Neuronal stem cell (in vitro differentiated cells): ENCODE measurements around the gene PMF1.

ENCODE experiments used
- DNase-seq: peaks from one replicate; pipeline ENCODE4 v3.0.0-alpha.2; 2013; ENCODE audit warnings: low spot score
- H2AFZ ChIP-seq: one replicate; pipeline ENCODE4 v1.6.1; 2013; ENCODE audit warnings: mild to moderate bottlenecking, low read length, inconsistent platforms
- H2AK5ac ChIP-seq: 2 replicates; pipeline ENCODE4 v1.6.1; 2013; ENCODE audit warnings: low read depth, mild to moderate bottlenecking, inconsistent platforms, low read length, moderate library complexity, mixed read lengths
- H2BK120ac ChIP-seq: 2 replicates; pipeline ENCODE4 v1.6.1; 2013; ENCODE audit warnings: low read depth, mild to moderate bottlenecking, inconsistent platforms, low read length, moderate library complexity, mixed read lengths
- H2BK12ac ChIP-seq: one replicate; pipeline ENCODE4 v1.6.1; 2013; ENCODE audit warnings: low read length, inconsistent platforms
- H2BK15ac ChIP-seq: 2 replicates; pipeline ENCODE4 v1.6.1; 2013; ENCODE audit warnings: mild to moderate bottlenecking, low read length, inconsistent platforms, mixed read lengths
- H2BK5ac ChIP-seq: one replicate; pipeline ENCODE4 v1.6.1; 2013; ENCODE audit warnings: inconsistent platforms, mild to moderate bottlenecking, low read length, moderate library complexity
- H3K14ac ChIP-seq: one replicate; pipeline ENCODE4 v1.6.1; 2013; ENCODE audit warnings: low read length, inconsistent platforms
- H3K18ac ChIP-seq: 2 replicates; pipeline ENCODE4 v1.6.1; 2013; ENCODE audit warnings: low read length, inconsistent platforms
- H3K23ac ChIP-seq: 2 replicates; pipeline ENCODE4 v1.6.1; 2013; ENCODE audit warnings: low read depth, mild to moderate bottlenecking, mixed read lengths, low read length, inconsistent platforms; ENCODE audit not compliant: poor library complexity
- H3K27ac ChIP-seq: replicated peaks from 3 replicates; pipeline ENCODE4 v1.5.1; 2013; ENCODE audit warnings: low read length, inconsistent platforms
- H3K27me3 ChIP-seq, 3 experiments: 2 replicates each; pipeline ENCODE4 v1.6.1; 2013; ENCODE audit warnings: low read length in 3 of 3, mild to moderate bottlenecking in 2 of 3, inconsistent platforms in 1 of 3, low read depth in 1 of 3, mixed read lengths in 1 of 3, moderate library complexity in 1 of 3; ENCODE audit not compliant: control insufficient read depth in 3 of 3, insufficient read depth in 3 of 3
- H3K36me3 ChIP-seq, 2 donors: replicated peaks in 1 of 2; 2 replicates each; pipeline ENCODE4 v1.6.1; 2013; ENCODE audit warnings: low read length in 2 of 2; ENCODE audit not compliant: control insufficient read depth in 2 of 2, insufficient read depth in 2 of 2
- H3K4ac ChIP-seq: 2 replicates; pipeline ENCODE4 v1.6.1; 2013; ENCODE audit warnings: inconsistent platforms, mild to moderate bottlenecking, low read length, moderate library complexity
- H3K4me1 ChIP-seq, 2 donors: 1 replicate in 1 of 2; 2 replicates in 1 of 2; pipeline ENCODE4 v1.6.1; 2013; ENCODE audit warnings: low read length in 2 of 2, low read depth in 1 of 2; ENCODE audit not compliant: control insufficient read depth in 2 of 2, insufficient read depth in 1 of 2
- H3K4me2 ChIP-seq: one replicate; pipeline ENCODE4 v1.6.1; 2013; ENCODE audit warnings: mild to moderate bottlenecking, low read length, inconsistent platforms; ENCODE audit not compliant: insufficient read depth, poor library complexity, severe bottlenecking
- H3K4me3 ChIP-seq, 2 donors: 2 replicates each; pipeline ENCODE4 v1.5.1; 2013; ENCODE audit warnings: low read length in 2 of 2, mild to moderate bottlenecking in 2 of 2, inconsistent platforms in 1 of 2, moderate library complexity in 1 of 2
- H3K79me1 ChIP-seq: one replicate; pipeline ENCODE4 v1.6.1; 2013; ENCODE audit warnings: low read depth, mild to moderate bottlenecking, inconsistent platforms, low read length, moderate library complexity
- H3K9ac ChIP-seq: one replicate; pipeline ENCODE4 v1.6.1; 2013; ENCODE audit warnings: mild to moderate bottlenecking, low read depth, low read length, inconsistent platforms; ENCODE audit not compliant: poor library complexity
- H3K9me3 ChIP-seq, 2 donors: replicated peaks in 1 of 2; 2 replicates each; pipeline versions ENCODE3 to v1.6.1; 2013; ENCODE audit warnings: low read length in 2 of 2, mild to moderate bottlenecking in 2 of 2, inconsistent platforms in 1 of 2, low read depth in 1 of 2, mixed read lengths in 1 of 2, moderate library complexity in 1 of 2; ENCODE audit not compliant: control insufficient read depth in 2 of 2, insufficient read depth in 1 of 2
- H4K8ac ChIP-seq: one replicate; pipeline ENCODE4 v1.6.1; 2013; ENCODE audit warnings: low read depth, mild to moderate bottlenecking, inconsistent platforms, low read length, moderate library complexity
- H4K91ac ChIP-seq: one replicate; pipeline ENCODE4 v1.6.1; 2013; ENCODE audit warnings: low read length, low read depth, mild to moderate bottlenecking, inconsistent platforms; ENCODE audit not compliant: poor library complexity
- WGBS, 2 donors: extraction: QIAGEN DNeasy Blood & Tissue Kit; methylation state at CpG; one replicate each; pipeline ENCODE4 v1.1.7; 2013; ENCODE audit warnings: missing lambda C conversion rate in 2 of 2, mixed read lengths in 1 of 2; ENCODE audit not compliant: insufficient read length in 2 of 2, insufficient replicate concordance in 1 of 2; ENCODE audit errors: extremely low coverage in 2 of 2; 5-methylcytosine and 5-hydroxymethylcytosine counted together

Gene PMF1

GRCh38 chr1:156230473-156230837 lies 17.6 kb downstream of the PMF1 start:
- Histone ChIP-seq H2BK5ac (no peak overlapping the region), H2AFZ (no peak overlapping the region), H2AK5ac (no peak overlapping the region), H3K4me3 (no peak overlapping the region), H2BK120ac (no peak overlapping the region), H2BK15ac (no peak overlapping the region), H3K9me3 (peaks cover 0 to 1% of the 10 kb centered on the region in 2 donors), H3K27ac (no peak overlapping the region), H3K14ac (no peak overlapping the region), H2BK12ac (no peak overlapping the region), H3K4ac (no peak overlapping the region), H3K27me3 (no peaks in the 10 kb centered on the region), H3K23ac (no peak overlapping the region), H3K18ac (no peak overlapping the region), H4K8ac (no peak overlapping the region), H4K91ac (no peak overlapping the region), H3K79me1 (peaks cover 3% of the 10 kb centered on the region), H3K36me3 (peaks cover 21 to 65% of the 10 kb centered on the region in 2 donors), H3K4me1 (no peaks in the 10 kb centered on the region), H3K9ac (no peak overlapping the region), H3K4me2 (no peak overlapping the region)
- no peak for DNase-seq
- WGBS, 2 donors, result no CpG with 5 or more reads among the region's 1 CpG

- DNase-seq, result no peak
- Histone ChIP-seq H3K36me3 (peaks cover 28 to 66% of the 10 kb centered on the region in 2 donors), H4K91ac (no peak overlapping the region), H2BK15ac (no peak overlapping the region), H3K4ac (no peak overlapping the region), H3K4me2 (no peak overlapping the region), H2BK12ac (no peak overlapping the region), H3K9me3 (peaks cover 0 to 4% of the 10 kb centered on the region in 2 donors), H2AFZ (no peak overlapping the region), H3K4me1 (no peaks in the 10 kb centered on the region), H3K18ac (no peak overlapping the region), H2BK5ac (no peak overlapping the region), H3K9ac (peak overlapping the region; percentile 10), H3K4me3 (no peak overlapping the region), H2BK120ac (no peak overlapping the region), H2AK5ac (no peak overlapping the region), H3K14ac (no peak overlapping the region), H3K79me1 (peaks cover 5% of the 10 kb centered on the region), H3K27ac (no peak overlapping the region), H3K27me3 (no peaks in the 10 kb centered on the region), H4K8ac (peak overlapping the region; percentile 32), H3K23ac (no peak overlapping the region)
- WGBS, 2 donors, result no CpG with 5 or more reads among the region's 12 CpGs
Observed at GRCh38 chr1:156232201-156232894, 19.5 kb downstream of the PMF1 start.

- H2BK5ac ChIP-seq, result no peak overlapping the region
- no peak overlapping the region for H3K27ac ChIP-seq
- H3K4me3 ChIP-seq, result no peak overlapping the region
- no peak overlapping the region for H3K14ac ChIP-seq
- H3K4me1 ChIP-seq, result no peaks in the 10 kb centered on the region
- H3K9me3 ChIP-seq, result peaks cover 0 to 4% of the 10 kb centered on the region in 2 donors
- no peak overlapping the region for H4K91ac ChIP-seq
- no peak overlapping the region for H3K4ac ChIP-seq
- no CpG with 5 or more reads among the region's 5 CpGs for WGBS, 2 donors
- H2BK15ac ChIP-seq, result no peak overlapping the region
- no peak overlapping the region for H4K8ac ChIP-seq
- H2AK5ac ChIP-seq, result no peak overlapping the region
- H3K79me1 ChIP-seq, result peaks cover 2% of the 10 kb centered on the region
- H3K36me3 ChIP-seq, result peaks cover 27 to 73% of the 10 kb centered on the region in 2 donors
- no peak overlapping the region for H3K4me2 ChIP-seq
- no peak for DNase-seq
- H3K18ac ChIP-seq, result no peak overlapping the region
- H2BK120ac ChIP-seq, result no peak overlapping the region
- no peak overlapping the region for H2AFZ ChIP-seq
- H3K27me3 ChIP-seq, result no peaks in the 10 kb centered on the region
- no peak overlapping the region for H3K23ac ChIP-seq
- no peak overlapping the region for H2BK12ac ChIP-seq
- H3K9ac ChIP-seq, result no peak overlapping the region
Observed at GRCh38 chr1:156233426-156234127, 20.8 kb downstream of the PMF1 start.

GRCh38 chr1:156236164-156236563 lies 23.4 kb downstream of the PMF1 start:
- no peak overlapping the region for H2BK15ac ChIP-seq
- no peak overlapping the region for H2BK120ac ChIP-seq
- peak overlapping the region; percentile 55 for H3K23ac ChIP-seq
- H3K27ac ChIP-seq, result no peak overlapping the region
- H3K4me1 ChIP-seq, result no peaks in the 10 kb centered on the region
- no peak overlapping the region for H2AK5ac ChIP-seq
- H3K18ac ChIP-seq, result peak overlapping the region; percentile 11
- H3K9ac ChIP-seq, result no peak overlapping the region
- no peak overlapping the region for H4K8ac ChIP-seq
- peak overlapping the region in 1 of 2 donors; percentile 41 for H3K4me3 ChIP-seq
- H2AFZ ChIP-seq, result no peak overlapping the region
- H2BK5ac ChIP-seq, result no peak overlapping the region
- DNase-seq, result no peak
- no peak overlapping the region for H3K4ac ChIP-seq
- no peaks in the 10 kb centered on the region for H3K27me3 ChIP-seq
- peaks cover 37 to 73% of the 10 kb centered on the region in 2 donors for H3K36me3 ChIP-seq
- H3K4me2 ChIP-seq, result no peak overlapping the region
- WGBS, 2 donors, result no CpG with 5 or more reads among the region's 12 CpGs
- H3K79me1 ChIP-seq, result peaks cover 2% of the 10 kb centered on the region
- H2BK12ac ChIP-seq, result no peak overlapping the region
- no peak overlapping the region for H3K14ac ChIP-seq
- H4K91ac ChIP-seq, result no peak overlapping the region
- H3K9me3 ChIP-seq, result peaks cover 0 to 4% of the 10 kb centered on the region in 2 donors
